ENCODE data around the gene RAB20.
"Not testable (repeated sequence)": the region's sequence is repeated elsewhere in the genome, so short reads cannot be mapped to it uniquely, and the experiment has no call there.

RAB20 gene

GRCh38 chr13:110539894-110540293 is 21.6 kb downstream of the RAB20 start:
- FAIRE-seq (no peak), DNase-seq (ENCODE audit: insufficient read length, low spot score) (no peak)
- TF ChIP-seq CTCF (IDR thresholded peaks at IDR 0.05; ENCODE audit: insufficient read depth, missing control alignments): no peak

GRCh38 chr13:110538632-110539031 is 22.9 kb downstream of the RAB20 start:
- TF ChIP-seq CTCF (IDR thresholded peaks at IDR 0.05; ENCODE audit: insufficient read depth, missing control alignments): no peak
- FAIRE-seq (no peak), DNase-seq (ENCODE audit: insufficient read length, low spot score) (no peak)

- DNase-seq (ENCODE audit: insufficient read length, low spot score) (no peak), FAIRE-seq (no peak)
- TF ChIP-seq CTCF (IDR thresholded peaks at IDR 0.05; ENCODE audit: insufficient read depth, missing control alignments): no peak
Observed at GRCh38 chr13:110536006-110536693, 25.4 kb downstream of the RAB20 start.

GRCh38 chr13:110535526-110535925 is 26.0 kb downstream of the RAB20 start:
- DNase-seq (ENCODE audit: insufficient read length, low spot score) (no peak), FAIRE-seq (no peak)
- TF ChIP-seq CTCF (IDR thresholded peaks at IDR 0.05; ENCODE audit: insufficient read depth, missing control alignments): no peak

GRCh38 chr13:110533771-110534670 is 27.5 kb downstream of the RAB20 start:
- no peak for FAIRE-seq
- no peak for TF ChIP-seq CTCF (IDR thresholded peaks at IDR 0.05; ENCODE audit: insufficient read depth, missing control alignments)
- no peak for DNase-seq (ENCODE audit: insufficient read length, low spot score)

- not testable (repeated sequence) for FAIRE-seq
Observed at GRCh38 chr13:110532258-110532657, 29.3 kb downstream of the RAB20 start.

GRCh38 chr13:110531671-110532083 is 29.8 kb downstream of the RAB20 start:
- FAIRE-seq (no peak), DNase-seq (ENCODE audit: insufficient read length, low spot score) (no peak)
- TF ChIP-seq CTCF (IDR thresholded peaks at IDR 0.05; ENCODE audit: insufficient read depth, missing control alignments): no peak

More at GRCh38 chr13:110532258-110532657, 29.3 kb downstream of the RAB20 start:
- not testable (repeated sequence) for DNase-seq (ENCODE audit: insufficient read length, low spot score)
